ENCODE data around the gene MSI2. TPM values are rescaled to one million over a fixed set of nuclear protein-coding genes. Genes with fewer than 3 reads are reported as not detected.

Gene MSI2
- total and polyA plus RNA-seq, 9 of the 15 experiments (the other 6 are each of a cell fraction or from before 2014, with no cell fraction given): 4.6 to 61.8 (median 42.4) TPM

GRCh38 chr17:57277923-57278604 lies 21.7 kb downstream of the MSI2 start (continued):
- TF ChIP-seq SIRT6 (IDR thresholded peaks at IDR 0.05; ENCODE audit: low read depth, low read length): no peak
- TF ChIP-seq POLR2H (tag; IDR thresholded peaks at IDR 0.05; ENCODE audit: low read depth): no peak
- TF ChIP-seq GATA2 (CRISPR knock-in tag; IDR thresholded peaks at IDR 0.05): no peak
- TF ChIP-seq ZC3H8 (IDR thresholded peaks at IDR 0.05): no peak
- no peak for TF ChIP-seq CREB1 (IDR thresholded peaks at IDR 0.05)
- TF ChIP-seq CREB1 (CRISPR knock-in tag; IDR thresholded peaks at IDR 0.05): no peak
- TF ChIP-seq NFXL1 (CRISPR knock-in tag; IDR thresholded peaks at IDR 0.05): no peak
- no peak for TF ChIP-seq ZC3H4 (CRISPR knock-in tag; IDR thresholded peaks at IDR 0.05; ENCODE audit: borderline replicate concordance)
- TF ChIP-seq USF2 (CRISPR knock-in tag; IDR thresholded peaks at IDR 0.05): no peak

- FAIRE-seq: no peak
- Histone ChIP-seq H3K27ac (ENCODE audit: extremely low read depth, low read depth, low read length) (no peak overlapping the region), H3K9me3 (replicated peaks; ENCODE audit: control insufficient read depth, insufficient read depth, low read depth, low read length) (no peaks in the 10 kb centered on the region), H3K4me1 (replicated peaks in 1 of 2; ENCODE audit: control insufficient read depth in 2 of 2, insufficient read depth in 2 of 2, low read length in 2 of 2) (peaks cover 4 to 26% of the 10 kb centered on the region in 2 experiments; a peak in 4 of 5 replicates), H2AFZ (ENCODE audit: low read depth, low read length) (no peak overlapping the region), H3K4me3 (no peak overlapping the region), H3K27me3 (ENCODE audit: control insufficient read depth in 2 of 2, insufficient read depth in 2 of 2, low read length in 2 of 2) (no peaks in the 10 kb centered on the region), H3K4me2 (ENCODE audit: insufficient read depth, low read length) (no peak overlapping the region), H3K9ac (ENCODE audit: insufficient read depth in 1 of 2, low read depth in 2 of 2, low read length in 2 of 2) (no peak overlapping the region), H3K79me2 (ENCODE audit: control insufficient read depth, insufficient read depth, low read length) (0 out of 3 replicates have a peak, but pooled peaks cover 12% of the 10 kb centered on the region), H3K9me1 (ENCODE audit: control insufficient read depth, insufficient read depth, low read length) (no peaks in the 10 kb centered on the region), H4K20me1 (replicated peaks; ENCODE audit: control insufficient read depth, insufficient read depth, low read length) (peaks cover 5% of the 10 kb centered on the region; the same call in 1 of the 2 replicates), H3K36me3 (ENCODE audit: control insufficient read depth, insufficient read depth, low read length) (peaks cover 30% of the 10 kb centered on the region)
- no peak for DNase-seq (ENCODE audit: extremely low read depth in 1 of 4, low spot score in 3 of 4)
- ChIA-PET CTCF (ENCODE audit: low intra/inter-chr PET ratio) (no interaction called here), POLR2A (interaction anchor here (0.7 to 1.4 kb wide), 4 partner anchors 9 to 345 kb away, joined by 3 to 8 read pairs (median 4); no protein-coding TSS in a partner anchor)
- TF ChIP-seq ZFP36 (IDR thresholded peaks at IDR 0.05; ENCODE audit: low read depth, low read length, partially characterized antibody): peak; percentile 49
- no peak for TF ChIP-seq EP400 (IDR thresholded peaks at IDR 0.05)
- WGBS (ENCODE audit: insufficient coverage, low coverage, missing lambda C conversion rate): 90% methylated on average over 10 of the region's 10 CpGs
- ATAC-seq: no peak
- no TSS peak for BruUV-seq (replicated peaks)
- in situ Hi-C loops (cut with MboI) (no loop called here), intact Hi-C loops (cut with micrococcal nuclease) (no loop called here)
These were observed 22.5 kb downstream of the MSI2 start for GRCh38 chr17:57278740-57279387.

Data from K562 (cell line).